Mesothelial cell of epicardium (in vitro differentiated cells): Measurements from ENCODE around the gene FOCAD. TPM values are rescaled to one million over a fixed set of nuclear protein-coding genes. Genes with fewer than 3 reads are reported as not detected.

ENCODE experiments used
- DNase-seq, 2 experiments: peaks; one replicate each; pipeline ENCODE4 v3.0.0; 2021; ENCODE audit warnings: low spot score in 2 of 2; ENCODE audit not compliant: unreplicated experiment in 2 of 2
- H3K27ac Mint-ChIP-seq: 2 replicates; pipeline ENCODE4 v1.8.0; 2021; ENCODE audit warnings: mixed read lengths
- H3K27me3 Mint-ChIP-seq: 2 replicates; pipeline ENCODE4 v1.8.0; 2021; ENCODE audit warnings: low read depth, mixed read lengths
- H3K36me3 Mint-ChIP-seq: 2 replicates; pipeline ENCODE4 v1.8.0; 2021; ENCODE audit warnings: mixed read lengths
- H3K4me1 Mint-ChIP-seq: 2 replicates; pipeline ENCODE4 v1.8.0; 2021; ENCODE audit warnings: mixed read lengths
- H3K4me3 Mint-ChIP-seq: 2 replicates; pipeline ENCODE4 v1.8.0; 2021; ENCODE audit warnings: mild to moderate bottlenecking, moderate library complexity, mixed read lengths
- H3K9me3 Mint-ChIP-seq: 2 replicates; pipeline ENCODE4 v1.8.0; 2021; ENCODE audit warnings: mixed read lengths
- total RNA-seq: library from RNA; stranded (reverse); gene quantifications from 3 replicates; pipeline ENCODE4 v1.2.1, GENCODE V29; 2021
- TF ChIP-seq, protein P1 (sequence below): fragments of 200-600 bp; sonication (generic); IDR thresholded peaks from one replicate; pipeline ENCODE4 v1.5.0; 2021; ENCODE audit warnings: antibody characterized with exemption; ENCODE audit not compliant: unreplicated experiment

FOCAD gene
- total RNA-seq, 1 donor from 2014 or later, result 78.4 TPM

DNA sequence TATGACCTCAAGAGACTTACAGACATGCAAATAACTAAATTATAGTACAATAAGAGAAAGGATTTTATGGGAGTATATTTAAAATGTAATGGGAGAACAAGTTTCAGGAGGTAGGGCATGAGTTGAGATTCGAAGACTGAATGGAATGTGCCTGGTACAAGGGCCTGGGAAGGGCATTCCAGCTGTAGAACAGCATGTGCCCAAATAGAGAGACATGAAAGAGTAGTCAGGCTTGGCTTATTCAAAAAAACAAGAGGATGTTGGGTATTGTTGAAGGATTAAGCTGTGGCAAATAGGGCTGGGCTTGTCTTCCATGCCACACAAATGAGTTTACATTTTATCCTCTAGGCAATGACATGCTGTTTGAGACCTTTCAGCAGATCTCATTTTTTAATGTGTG, 86.9 kb downstream of the FOCAD start:
- Mint-ChIP-seq H3K27me3 (no peaks in the 10 kb centered on the region), H3K4me1 (no peaks in the 10 kb centered on the region), H3K36me3 (peaks cover 51% of the 10 kb centered on the region), H3K4me3 (no peak overlapping the region), H3K27ac (no peak overlapping the region), H3K9me3 (peaks cover 16% of the 10 kb centered on the region)
- DNase-seq, result no peak
- TF ChIP-seq, protein P1, sequence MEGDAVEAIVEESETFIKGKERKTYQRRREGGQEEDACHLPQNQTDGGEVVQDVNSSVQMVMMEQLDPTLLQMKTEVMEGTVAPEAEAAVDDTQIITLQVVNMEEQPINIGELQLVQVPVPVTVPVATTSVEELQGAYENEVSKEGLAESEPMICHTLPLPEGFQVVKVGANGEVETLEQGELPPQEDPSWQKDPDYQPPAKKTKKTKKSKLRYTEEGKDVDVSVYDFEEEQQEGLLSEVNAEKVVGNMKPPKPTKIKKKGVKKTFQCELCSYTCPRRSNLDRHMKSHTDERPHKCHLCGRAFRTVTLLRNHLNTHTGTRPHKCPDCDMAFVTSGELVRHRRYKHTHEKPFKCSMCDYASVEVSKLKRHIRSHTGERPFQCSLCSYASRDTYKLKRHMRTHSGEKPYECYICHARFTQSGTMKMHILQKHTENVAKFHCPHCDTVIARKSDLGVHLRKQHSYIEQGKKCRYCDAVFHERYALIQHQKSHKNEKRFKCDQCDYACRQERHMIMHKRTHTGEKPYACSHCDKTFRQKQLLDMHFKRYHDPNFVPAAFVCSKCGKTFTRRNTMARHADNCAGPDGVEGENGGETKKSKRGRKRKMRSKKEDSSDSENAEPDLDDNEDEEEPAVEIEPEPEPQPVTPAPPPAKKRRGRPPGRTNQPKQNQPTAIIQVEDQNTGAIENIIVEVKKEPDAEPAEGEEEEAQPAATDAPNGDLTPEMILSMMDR, result no peak

DNA sequence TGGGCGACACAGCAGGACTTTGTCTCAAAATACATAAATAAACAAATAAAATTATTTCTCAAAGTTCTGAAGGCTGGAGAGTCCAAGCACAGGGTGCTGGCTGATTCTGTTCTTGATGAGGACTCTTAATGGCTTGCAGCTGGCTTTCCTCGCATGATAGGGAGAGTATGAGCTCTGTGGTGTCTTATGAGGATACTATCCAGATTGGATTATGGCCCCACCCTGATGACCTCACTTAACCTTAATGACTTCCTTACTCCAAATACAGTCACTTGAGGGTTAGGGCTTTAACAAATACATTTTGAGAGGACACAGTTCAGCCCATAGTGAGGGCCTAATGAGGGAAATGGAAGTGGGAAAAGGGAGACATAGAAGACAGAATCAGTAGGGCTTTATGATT, 87.7 kb downstream of the FOCAD start:
- Mint-ChIP-seq H3K27me3 (no peaks in the 10 kb centered on the region), H3K4me3 (no peak overlapping the region), H3K27ac (no peak overlapping the region), H3K36me3 (peaks cover 46% of the 10 kb centered on the region), H3K9me3 (peaks cover 16% of the 10 kb centered on the region), H3K4me1 (no peaks in the 10 kb centered on the region)
- DNase-seq, result no peak
- TF ChIP-seq, protein P1, result no peak

DNA sequence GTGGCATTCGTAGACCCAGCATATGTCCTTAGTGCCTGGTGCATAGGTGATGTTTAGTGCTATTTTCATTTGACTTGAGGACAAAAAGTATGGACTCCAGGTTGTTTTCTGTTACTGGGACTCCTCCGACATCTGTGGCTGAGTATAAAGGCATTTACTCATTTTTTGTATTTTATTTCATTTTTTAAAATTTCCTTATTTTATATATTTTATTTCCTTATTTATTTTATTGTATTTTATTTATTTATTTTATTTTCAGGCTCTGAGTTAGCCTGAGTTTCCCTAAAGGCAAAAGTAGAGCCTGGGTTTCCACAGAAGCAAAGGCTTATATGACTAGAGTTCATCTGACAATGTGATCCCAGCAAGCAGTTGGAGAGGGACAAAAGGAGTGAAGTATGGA, 91.6 kb downstream of the FOCAD start:
- Mint-ChIP-seq H3K4me3 (no peak overlapping the region), H3K27ac (no peak overlapping the region), H3K9me3 (peaks cover 4% of the 10 kb centered on the region), H3K36me3 (peaks cover 38% of the 10 kb centered on the region), H3K27me3 (no peaks in the 10 kb centered on the region), H3K4me1 (no peaks in the 10 kb centered on the region)
- no peak for DNase-seq
- TF ChIP-seq, protein P1, result no peak

DNA sequence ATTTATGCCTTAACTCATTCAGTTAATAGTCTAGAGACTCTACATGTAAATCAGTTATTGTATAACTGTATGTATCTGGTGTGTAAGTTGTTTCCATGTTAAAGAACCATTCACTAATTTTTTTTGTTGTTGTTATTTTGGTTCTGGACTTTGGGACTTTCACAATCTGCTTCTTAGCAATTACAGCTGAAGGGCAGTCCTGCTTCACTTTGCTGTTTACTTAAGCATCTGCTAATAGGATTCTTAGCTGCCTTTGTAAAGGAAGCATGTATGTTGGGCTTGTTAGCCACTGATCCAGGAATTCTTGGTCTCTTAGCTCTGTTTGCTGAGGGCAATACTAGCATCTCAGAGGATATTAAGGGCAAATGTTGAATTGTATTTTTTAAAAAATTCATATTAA, 97.0 kb downstream of the FOCAD start:
- H3K36me3 Mint-ChIP-seq, result peaks cover 27% of the 10 kb centered on the region
- DNase-seq, result no peak
- no peak overlapping the region for H3K27ac Mint-ChIP-seq
- TF ChIP-seq, protein P1, result no peak
- H3K27me3 Mint-ChIP-seq, result no peaks in the 10 kb centered on the region
- no peak overlapping the region for H3K4me3 Mint-ChIP-seq
- no peaks in the 10 kb centered on the region for H3K9me3 Mint-ChIP-seq
- peaks cover 9% of the 10 kb centered on the region for H3K4me1 Mint-ChIP-seq

DNA sequence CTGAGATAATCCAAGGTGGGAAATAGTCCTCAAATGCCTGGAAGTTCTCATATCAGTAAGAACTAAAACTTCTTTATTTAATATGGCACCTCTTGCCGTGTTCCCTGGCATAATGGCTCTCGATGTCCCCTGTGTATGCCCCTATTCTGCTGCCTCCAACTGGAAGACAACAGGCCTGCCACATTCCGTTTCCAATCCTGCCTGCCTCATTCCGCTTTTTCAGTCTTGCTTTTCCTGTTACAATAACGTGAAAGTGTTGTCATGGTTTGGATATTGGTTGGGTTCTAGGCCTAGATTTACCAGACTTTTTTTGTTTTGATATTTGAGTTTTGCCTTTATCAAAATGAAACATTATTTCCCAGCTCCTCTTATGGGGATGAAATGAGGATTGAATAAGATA, 98.2 kb downstream of the FOCAD start:
- no peak for DNase-seq
- Mint-ChIP-seq H3K27me3 (no peaks in the 10 kb centered on the region), H3K36me3 (peaks cover 26% of the 10 kb centered on the region), H3K4me1 (peaks cover 12% of the 10 kb centered on the region), H3K9me3 (no peaks in the 10 kb centered on the region), H3K4me3 (no peak overlapping the region), H3K27ac (no peak overlapping the region)
- TF ChIP-seq, protein P1, result no peak
